ENCODE data around the gene DPH7.

DNA sequence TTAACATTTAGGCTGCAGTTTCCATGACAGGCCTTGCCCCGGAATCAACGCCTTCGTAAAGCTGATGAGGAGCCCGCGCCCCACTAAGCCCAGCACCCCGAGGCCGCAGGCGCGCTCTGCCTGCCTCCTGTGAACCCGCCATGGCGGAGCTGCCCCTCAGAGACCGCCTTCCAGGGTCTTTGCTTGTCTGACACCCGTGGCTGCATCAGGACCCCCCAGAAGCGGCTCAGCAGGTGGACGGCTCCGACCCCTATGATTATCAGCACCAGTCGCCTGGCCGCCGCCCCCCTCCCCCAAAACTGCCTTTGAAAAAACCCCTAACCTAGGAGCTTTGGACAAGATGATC, 507 bp upstream of the DPH7 start:
- TF ChIP-seq, protein P1, sequence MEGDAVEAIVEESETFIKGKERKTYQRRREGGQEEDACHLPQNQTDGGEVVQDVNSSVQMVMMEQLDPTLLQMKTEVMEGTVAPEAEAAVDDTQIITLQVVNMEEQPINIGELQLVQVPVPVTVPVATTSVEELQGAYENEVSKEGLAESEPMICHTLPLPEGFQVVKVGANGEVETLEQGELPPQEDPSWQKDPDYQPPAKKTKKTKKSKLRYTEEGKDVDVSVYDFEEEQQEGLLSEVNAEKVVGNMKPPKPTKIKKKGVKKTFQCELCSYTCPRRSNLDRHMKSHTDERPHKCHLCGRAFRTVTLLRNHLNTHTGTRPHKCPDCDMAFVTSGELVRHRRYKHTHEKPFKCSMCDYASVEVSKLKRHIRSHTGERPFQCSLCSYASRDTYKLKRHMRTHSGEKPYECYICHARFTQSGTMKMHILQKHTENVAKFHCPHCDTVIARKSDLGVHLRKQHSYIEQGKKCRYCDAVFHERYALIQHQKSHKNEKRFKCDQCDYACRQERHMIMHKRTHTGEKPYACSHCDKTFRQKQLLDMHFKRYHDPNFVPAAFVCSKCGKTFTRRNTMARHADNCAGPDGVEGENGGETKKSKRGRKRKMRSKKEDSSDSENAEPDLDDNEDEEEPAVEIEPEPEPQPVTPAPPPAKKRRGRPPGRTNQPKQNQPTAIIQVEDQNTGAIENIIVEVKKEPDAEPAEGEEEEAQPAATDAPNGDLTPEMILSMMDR (IDR thresholded peaks at IDR 0.05), result no peak
- TF ChIP-seq POLR2A (IDR thresholded peaks at IDR 0.05), result no peak
- no peak for TF ChIP-seq POLR2AphosphoS5 (IDR thresholded peaks at IDR 0.05)
